SK-N-SH (cell line): ENCODE results near the gene PPP1R15B. TPM values are rescaled to one million over a fixed set of nuclear protein-coding genes. Genes with fewer than 3 reads are reported as not detected.

ENCODE experiments used
- CHD2 ChIP-seq: fragments of 150-350 bp; IDR thresholded peaks from 2 replicates; pipeline ENCODE4 v1.6.1; 2018; ENCODE audit warnings: low read length; ENCODE audit not compliant: partially characterized antibody
- ELF1 ChIP-seq: IDR thresholded peaks from 2 replicates; pipeline ENCODE4 v1.4.0; 2012
- FOXJ3 ChIP-seq: sonication (generic); formaldehyde crosslinking; IDR thresholded peaks from 2 replicates; pipeline ENCODE4 v1.5.1; 2020; ENCODE audit warnings: mild to moderate bottlenecking, missing genetic modification reagents
- GABPA ChIP-seq: IDR thresholded peaks from 2 replicates; pipeline ENCODE4 v1.4.0; 2012; ENCODE audit warnings: low read depth, mild to moderate bottlenecking
- JUND ChIP-seq: IDR thresholded peaks from 2 replicates; pipeline ENCODE4 v1.4.0; 2012
- MEF2A ChIP-seq: IDR thresholded peaks from 2 replicates; pipeline ENCODE4 v1.4.0; 2012; ENCODE audit warnings: low read depth, borderline replicate concordance
- NRF1 ChIP-seq: IDR thresholded peaks from 2 replicates; pipeline ENCODE4 v1.6.1; 2012; ENCODE audit warnings: low read depth, mild to moderate bottlenecking, low read length
- PBX3 ChIP-seq: IDR thresholded peaks from 2 replicates; pipeline ENCODE4; 2012
- RAD21 ChIP-seq: IDR thresholded peaks from 2 replicates; pipeline ENCODE4 v1.6.1; 2012; ENCODE audit warnings: mild to moderate bottlenecking, low read length
- RXRA ChIP-seq: IDR thresholded peaks from 2 replicates; pipeline ENCODE4 v1.4.0; 2012; ENCODE audit warnings: low read depth, mild to moderate bottlenecking, borderline replicate concordance
- SIN3A ChIP-seq: IDR thresholded peaks from 2 replicates; pipeline ENCODE4 v1.6.1; 2012; ENCODE audit warnings: low read depth, mild to moderate bottlenecking, low read length, moderate library complexity, borderline replicate concordance
- SMC3 ChIP-seq: IDR thresholded peaks from 2 replicates; pipeline ENCODE4 v1.6.1; 2012; ENCODE audit warnings: low read depth, low read length, improper control_type of control experiment
- TCF12 ChIP-seq: IDR thresholded peaks from 2 replicates; pipeline ENCODE4 v1.4.0; 2012
- YY1 ChIP-seq: IDR thresholded peaks from 2 replicates; pipeline ENCODE4 v1.4.0; 2012; ENCODE audit warnings: low read depth, mild to moderate bottlenecking
- ZBTB33 ChIP-seq: IDR thresholded peaks from 2 replicates; pipeline ENCODE4 v1.4.0; 2012; ENCODE audit warnings: low read depth, borderline replicate concordance
- polyA plus RNA-seq, 3 experiments: library from polyadenylated mRNA; depleted of rRNA; stranded (reverse); fragments of >200 nt; gene quantifications; 2 replicates each; pipeline ENCODE4 v1.2.3, GENCODE V29; 2012
- TF ChIP-seq, protein P1 (sequence below): IDR thresholded peaks from 2 replicates; pipeline ENCODE4 v1.6.1; 2012; ENCODE audit warnings: mild to moderate bottlenecking, low read depth, low read length, moderate library complexity
- TF ChIP-seq, protein P2 (sequence below): fragments of 150-350 bp; IDR thresholded peaks from 2 replicates; pipeline ENCODE4 v1.6.1; 2016; ENCODE audit warnings: mild to moderate bottlenecking, low read depth, low read length

The PPP1R15B gene
- polyA plus RNA-seq, 1 of the 3 experiments (the other 2 are of a cell fraction) = 12.1 TPM

- TF ChIP-seq PBX3 = no peak
- no peak for TF ChIP-seq ZBTB33
- TF ChIP-seq YY1 = no peak
- TF ChIP-seq JUND = no peak
- no peak for TF ChIP-seq ELF1
- no peak for TF ChIP-seq FOXJ3 (CRISPR knock-in tag)
- TF ChIP-seq, protein P1, sequence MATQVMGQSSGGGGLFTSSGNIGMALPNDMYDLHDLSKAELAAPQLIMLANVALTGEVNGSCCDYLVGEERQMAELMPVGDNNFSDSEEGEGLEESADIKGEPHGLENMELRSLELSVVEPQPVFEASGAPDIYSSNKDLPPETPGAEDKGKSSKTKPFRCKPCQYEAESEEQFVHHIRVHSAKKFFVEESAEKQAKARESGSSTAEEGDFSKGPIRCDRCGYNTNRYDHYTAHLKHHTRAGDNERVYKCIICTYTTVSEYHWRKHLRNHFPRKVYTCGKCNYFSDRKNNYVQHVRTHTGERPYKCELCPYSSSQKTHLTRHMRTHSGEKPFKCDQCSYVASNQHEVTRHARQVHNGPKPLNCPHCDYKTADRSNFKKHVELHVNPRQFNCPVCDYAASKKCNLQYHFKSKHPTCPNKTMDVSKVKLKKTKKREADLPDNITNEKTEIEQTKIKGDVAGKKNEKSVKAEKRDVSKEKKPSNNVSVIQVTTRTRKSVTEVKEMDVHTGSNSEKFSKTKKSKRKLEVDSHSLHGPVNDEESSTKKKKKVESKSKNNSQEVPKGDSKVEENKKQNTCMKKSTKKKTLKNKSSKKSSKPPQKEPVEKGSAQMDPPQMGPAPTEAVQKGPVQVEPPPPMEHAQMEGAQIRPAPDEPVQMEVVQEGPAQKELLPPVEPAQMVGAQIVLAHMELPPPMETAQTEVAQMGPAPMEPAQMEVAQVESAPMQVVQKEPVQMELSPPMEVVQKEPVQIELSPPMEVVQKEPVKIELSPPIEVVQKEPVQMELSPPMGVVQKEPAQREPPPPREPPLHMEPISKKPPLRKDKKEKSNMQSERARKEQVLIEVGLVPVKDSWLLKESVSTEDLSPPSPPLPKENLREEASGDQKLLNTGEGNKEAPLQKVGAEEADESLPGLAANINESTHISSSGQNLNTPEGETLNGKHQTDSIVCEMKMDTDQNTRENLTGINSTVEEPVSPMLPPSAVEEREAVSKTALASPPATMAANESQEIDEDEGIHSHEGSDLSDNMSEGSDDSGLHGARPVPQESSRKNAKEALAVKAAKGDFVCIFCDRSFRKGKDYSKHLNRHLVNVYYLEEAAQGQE = no peak
- TF ChIP-seq MEF2A = no peak
- no peak for TF ChIP-seq NRF1
- TF ChIP-seq, protein P2, sequence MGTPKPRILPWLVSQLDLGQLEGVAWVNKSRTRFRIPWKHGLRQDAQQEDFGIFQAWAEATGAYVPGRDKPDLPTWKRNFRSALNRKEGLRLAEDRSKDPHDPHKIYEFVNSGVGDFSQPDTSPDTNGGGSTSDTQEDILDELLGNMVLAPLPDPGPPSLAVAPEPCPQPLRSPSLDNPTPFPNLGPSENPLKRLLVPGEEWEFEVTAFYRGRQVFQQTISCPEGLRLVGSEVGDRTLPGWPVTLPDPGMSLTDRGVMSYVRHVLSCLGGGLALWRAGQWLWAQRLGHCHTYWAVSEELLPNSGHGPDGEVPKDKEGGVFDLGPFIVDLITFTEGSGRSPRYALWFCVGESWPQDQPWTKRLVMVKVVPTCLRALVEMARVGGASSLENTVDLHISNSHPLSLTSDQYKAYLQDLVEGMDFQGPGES = no peak
- peak; percentile 34; the same call in 1 of the 2 replicates for TF ChIP-seq SMC3
- TF ChIP-seq SIN3A = no peak
- TF ChIP-seq TCF12 = no peak
- no peak for TF ChIP-seq RXRA
- no peak for TF ChIP-seq GABPA
- TF ChIP-seq CHD2 = no peak
- peak; percentile 18; the same call in 1 of the 2 replicates for TF ChIP-seq RAD21
Observed at GRCh38 chr1:204445860-204446412, 34.3 kb upstream of the PPP1R15B start (continued).
